Activated CD8-positive, alpha-beta memory T cell treated with anti-CD3 and anti-CD28 coated beads for 1 hour (primary cell): Measurements from ENCODE around the gene SH3RF3.

ENCODE experiments used
- DNase-seq, 2 donors: peaks; one replicate each; pipeline ENCODE4 v3.0.0-alpha.2; 2020; ENCODE audit warnings: low read depth in 1 of 2; ENCODE audit errors: extremely low read depth in 1 of 2

SH3RF3 gene

DNA sequence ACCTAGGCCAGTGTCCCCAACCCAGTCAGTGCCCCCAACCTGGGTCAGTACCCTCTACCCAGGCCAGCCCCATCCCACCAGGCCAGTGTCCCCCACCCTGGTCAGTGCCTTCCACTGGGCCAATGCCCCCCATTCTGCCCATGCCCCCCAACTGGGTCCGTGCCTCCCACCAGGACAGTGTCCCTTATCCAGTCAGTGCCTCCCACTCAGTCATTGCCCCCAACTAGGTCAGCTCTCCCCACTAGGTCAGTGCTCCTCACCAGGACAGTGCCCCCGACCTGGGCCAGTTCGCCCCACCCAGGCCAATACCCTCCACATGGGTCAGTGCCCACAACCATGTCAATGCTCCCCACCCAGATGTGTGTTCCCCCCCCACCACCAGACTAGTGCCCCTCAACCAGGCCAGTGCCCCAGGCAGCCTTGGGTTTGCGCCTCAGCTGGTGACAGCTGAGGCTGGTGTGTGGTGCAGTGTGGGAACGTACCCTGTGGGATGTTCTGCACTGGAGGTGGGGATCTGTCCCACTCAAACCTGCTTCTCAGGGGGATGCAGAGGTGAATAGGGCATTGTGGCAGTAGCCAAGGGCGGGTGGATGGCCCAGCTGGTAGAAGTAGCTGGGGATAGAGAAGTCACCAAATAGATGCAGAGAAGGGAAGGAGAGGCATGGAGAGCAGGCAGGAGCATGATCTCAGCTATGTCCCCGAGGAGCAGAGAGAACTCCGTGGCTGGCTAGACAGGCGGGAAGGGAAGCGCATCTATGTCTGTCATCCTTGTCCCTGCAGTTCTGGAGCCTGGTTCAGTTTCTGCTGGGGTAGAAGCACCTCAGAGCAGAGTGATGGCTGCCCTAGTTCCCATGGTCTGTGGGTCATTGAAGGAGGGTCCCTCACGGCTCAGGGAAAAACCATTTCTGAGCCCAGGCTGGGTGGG, 168.8 kb downstream of the SH3RF3 start:
- DNase-seq, result no peak

DNA sequence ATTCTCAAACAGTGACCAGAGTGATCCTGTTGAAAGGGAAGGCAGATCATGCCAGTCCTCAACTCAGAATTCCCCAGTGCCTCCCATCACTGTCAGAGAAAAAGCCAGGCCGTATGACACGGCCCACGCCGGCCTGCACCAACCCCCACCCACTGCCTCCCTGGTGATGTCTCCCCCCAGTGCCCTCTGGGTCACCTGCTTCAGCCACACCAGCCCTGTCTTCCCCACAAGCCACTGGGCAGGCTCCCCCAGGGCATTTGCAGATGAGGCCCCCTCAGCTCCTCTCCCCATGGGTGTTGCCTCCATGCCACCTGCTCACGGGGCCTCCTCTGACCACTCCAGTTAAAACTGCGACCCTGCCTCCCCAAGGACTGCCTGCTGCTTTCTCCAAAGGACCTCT, 169.8 kb downstream of the SH3RF3 start:
- DNase-seq, result no peak

DNA sequence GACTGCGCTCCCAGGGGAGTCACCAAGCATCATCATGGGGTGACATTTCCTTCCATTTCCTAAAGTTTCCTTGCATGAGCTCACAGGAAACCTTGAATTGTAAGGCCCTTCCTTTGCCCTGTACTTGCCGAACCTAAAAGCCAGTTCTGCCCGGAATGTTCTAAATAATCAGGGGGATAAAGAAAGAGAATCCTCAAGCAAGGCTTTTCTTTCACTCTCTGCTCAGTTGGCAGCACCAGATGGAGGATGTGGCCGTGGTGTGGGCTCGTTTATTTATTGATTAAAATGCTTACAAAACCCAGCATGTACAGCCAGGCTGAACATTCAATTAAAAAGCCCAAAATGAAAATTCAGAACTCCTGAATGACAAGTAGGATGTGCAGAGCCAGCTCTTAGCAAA, 170.5 kb downstream of the SH3RF3 start:
- no peak for DNase-seq

DNA sequence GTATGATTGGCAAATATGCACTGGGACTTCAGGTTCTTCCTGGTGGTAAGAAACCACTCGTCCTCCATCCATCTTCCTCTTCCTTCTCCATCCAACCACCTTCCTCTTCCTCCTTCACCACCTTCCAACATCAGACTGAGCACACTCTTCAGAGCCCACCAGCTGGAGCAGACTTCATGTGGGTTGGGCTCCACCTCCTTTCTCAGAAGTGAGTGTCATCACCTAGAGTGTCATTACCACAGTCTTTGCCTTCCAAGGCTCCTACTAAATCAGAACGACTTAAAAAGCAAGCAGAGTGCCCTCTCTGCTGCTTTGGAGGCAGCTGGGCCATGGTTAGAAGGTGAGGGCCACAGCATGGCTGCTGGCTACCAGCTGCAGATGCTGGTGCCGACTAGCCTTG, 171.6 kb downstream of the SH3RF3 start:
- DNase-seq, result no peak

DNA sequence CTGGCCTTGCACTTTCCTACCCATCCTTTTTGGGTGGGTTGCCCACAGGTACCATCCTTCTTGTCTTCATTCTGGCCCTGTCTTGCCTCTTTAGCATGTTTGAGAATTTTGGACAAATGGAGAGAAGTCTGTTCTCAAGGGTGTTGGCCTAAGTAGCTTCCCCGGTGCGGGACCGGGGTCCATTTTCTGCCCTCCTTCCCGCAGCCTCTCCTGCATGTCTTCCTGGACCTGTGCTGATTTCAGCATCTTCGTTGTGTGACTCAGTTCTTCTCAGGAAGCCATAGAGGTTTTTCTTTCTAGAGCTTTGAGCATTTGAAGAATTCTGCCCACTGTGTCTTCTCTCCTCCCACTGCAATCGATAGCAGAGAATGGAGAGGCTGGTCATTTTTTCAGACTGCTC, 172.7 kb downstream of the SH3RF3 start:
- no peak for DNase-seq

DNA sequence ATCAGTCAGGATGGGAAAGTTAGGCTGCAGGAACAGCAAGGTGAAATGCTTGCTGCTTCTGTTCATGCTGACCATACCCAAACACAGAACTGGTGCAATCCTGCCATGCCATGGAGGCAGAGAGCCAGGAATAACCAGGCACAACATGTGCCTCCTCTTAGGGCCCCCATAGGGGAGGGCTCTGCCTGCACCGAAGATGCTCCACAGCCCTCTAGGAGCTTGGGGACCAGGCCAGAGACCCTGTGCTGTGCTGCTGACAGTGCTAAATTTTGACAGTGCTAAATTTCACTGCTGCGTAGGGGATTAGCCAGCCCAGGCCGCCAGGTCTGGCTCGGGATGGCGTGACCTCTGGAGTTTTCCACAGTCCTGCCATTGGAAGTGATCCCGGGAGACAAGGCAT, 173.3 kb downstream of the SH3RF3 start:
- DNase-seq, result no peak

DNA sequence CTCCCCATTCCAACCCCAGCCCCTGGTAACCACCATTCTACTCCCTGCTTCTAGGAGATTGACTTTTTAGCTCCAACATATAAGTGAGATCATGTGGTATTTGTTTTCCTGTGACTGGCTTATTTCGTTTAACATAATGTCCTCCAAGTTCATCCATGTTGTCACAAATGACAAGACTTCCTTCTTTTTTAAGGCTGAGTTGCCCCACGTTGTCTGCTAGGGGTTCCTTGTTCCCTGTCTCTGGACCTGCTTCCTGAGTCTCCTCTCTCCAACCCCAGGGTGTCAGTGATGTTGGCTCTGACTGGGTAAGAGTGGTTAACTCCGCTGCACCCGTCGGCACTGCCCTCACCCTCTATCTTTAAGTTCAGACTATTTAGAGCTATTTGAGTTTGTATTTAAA, 175.2 kb downstream of the SH3RF3 start:
- DNase-seq, result no peak

DNA sequence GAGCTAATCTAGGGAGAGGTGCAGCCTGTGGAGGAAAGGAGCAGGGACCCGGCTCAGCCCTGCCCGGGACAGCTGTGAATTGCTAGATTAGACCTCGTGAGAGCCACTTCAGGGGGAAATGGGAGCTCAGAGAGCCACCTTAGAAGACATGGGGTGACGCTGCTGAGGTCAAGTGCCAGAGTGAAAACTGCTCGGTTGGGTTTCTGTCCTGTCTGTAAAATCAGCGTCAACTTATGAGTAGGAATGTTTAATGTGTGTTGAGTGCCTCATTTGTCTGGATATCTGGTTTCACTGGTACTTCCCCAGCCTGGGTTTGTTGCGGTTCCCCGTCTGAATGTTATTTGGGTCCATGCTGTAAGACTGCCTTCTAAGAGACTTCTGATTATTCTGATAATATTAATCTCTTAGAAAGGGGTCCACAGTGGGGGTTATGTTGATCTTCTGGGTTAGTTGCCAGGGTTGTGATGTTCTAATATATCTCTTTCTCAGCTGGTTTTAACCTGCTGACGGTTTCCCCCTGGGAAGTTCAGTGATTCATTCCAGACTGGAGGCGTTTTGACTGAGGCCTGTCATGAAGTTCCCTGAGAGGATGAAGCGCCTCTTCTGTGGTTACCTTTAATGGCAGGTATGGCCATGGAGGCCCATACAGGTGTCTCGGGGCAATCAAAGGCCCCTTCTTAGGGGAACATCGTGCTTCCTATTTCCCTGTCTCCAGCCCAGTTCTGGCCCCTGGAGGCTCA, 175.9 kb downstream of the SH3RF3 start:
- DNase-seq, result no peak

DNA sequence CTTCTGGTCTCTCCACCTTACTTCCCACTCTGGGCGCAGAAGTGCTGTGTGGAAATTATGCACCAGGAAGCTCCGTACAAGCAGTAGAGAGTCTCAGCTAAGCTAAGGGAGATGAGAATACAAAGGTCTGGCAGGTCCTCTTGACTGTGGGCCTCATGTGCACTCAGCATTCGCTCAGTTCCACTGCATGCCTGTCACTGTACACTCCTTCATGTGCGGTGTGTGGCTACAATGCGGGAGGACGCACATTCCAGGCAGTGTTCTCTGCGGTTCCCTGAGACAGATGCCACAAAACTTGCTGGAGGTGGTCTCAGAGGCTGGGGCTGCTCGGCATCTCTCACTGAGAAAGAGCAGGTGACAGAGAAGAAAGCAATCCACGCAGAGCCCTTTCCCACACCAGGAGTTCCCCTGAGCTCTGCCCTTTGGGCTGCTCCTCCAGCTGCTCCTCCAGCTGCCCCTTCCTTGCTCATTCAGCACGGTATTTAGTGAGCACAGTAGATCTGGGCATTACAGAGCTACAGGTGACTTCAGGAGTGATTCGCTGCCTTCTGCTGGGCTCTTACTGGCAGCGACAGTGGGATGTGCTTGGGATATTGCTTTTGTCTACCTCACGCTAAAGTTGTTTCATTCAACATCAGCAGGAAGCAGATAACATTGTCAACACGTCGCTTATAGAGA, 176.6 kb downstream of the SH3RF3 start:
- DNase-seq, result no peak

DNA sequence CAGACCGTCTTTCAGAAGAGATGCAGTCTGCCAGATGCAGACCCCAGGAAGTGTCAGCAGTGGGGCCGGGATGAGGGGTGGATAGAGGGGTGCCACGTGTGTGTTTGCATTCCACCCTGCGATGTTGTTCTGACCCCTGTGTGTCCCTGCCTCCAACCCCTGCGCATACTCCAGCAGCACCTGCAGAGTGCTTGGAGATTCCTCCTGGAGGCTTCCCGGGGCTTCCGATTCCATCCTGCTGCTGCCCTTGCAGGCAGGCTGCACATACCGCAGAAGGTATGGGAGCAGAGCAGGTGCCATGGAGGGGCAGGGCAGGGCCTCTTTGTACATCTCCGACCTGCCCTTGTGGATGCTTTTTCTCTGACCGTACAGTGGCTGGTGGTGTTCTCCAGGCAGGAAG, 177.2 kb downstream of the SH3RF3 start:
- DNase-seq, result no peak

DNA sequence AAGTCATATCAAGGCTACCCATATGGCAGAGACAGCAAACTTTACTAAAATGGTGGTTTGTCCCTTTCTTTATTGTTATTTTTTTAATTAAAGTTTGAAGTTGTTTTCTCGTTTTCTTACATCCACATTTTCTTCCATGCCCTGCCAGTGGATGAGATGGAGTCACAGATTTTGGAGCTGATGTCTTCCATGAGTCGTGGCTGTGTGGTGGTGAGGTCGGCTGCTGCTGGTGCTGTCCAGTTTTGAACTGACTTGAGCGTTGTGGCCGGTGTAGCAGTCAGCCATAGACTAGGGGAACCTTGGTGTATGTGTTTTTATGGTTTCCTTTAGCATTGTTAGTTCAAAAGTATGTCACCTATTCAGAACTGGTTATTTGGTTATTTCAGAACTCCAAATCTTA, 182.8 kb downstream of the SH3RF3 start:
- DNase-seq, result no peak

DNA sequence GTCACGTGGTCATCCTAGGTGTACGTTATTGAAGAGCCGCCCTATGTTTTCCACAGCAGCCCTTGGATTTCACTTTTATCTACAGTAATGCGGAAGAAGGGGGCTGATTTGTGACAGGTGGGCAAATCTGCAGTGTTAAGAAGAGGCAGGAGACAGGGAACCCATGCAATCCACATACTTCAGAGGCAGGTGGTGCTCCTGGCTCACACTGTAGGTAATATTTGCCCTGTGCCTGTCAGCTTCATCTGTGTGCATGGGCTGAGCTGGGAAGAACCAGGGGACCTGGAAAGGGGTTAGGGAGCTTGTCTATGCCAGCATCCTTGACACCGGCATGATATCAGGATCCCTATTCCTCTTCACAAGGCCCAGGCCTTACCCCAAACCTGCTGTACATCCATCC, 183.9 kb downstream of the SH3RF3 start:
- no peak for DNase-seq

DNA sequence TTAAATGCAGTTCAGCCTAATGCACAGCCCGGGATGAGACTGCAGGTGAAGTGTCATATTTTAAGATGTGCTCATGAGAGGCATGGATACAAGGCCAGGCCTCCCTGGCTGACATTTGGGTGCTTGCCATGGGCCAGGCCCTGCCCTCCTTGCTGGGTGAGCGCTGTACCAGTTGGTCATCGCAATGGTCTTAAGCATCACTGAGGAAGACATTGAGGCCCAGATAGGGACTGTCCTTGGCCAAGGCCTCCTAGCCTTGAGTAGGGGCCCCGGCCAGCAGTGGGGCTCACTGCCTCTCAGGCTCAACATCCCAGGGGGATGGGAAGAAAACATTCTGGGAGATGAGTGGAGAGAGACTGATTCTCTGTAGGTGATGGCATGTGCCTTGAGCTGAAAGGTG, 184.3 kb downstream of the SH3RF3 start:
- DNase-seq, result no peak

DNA sequence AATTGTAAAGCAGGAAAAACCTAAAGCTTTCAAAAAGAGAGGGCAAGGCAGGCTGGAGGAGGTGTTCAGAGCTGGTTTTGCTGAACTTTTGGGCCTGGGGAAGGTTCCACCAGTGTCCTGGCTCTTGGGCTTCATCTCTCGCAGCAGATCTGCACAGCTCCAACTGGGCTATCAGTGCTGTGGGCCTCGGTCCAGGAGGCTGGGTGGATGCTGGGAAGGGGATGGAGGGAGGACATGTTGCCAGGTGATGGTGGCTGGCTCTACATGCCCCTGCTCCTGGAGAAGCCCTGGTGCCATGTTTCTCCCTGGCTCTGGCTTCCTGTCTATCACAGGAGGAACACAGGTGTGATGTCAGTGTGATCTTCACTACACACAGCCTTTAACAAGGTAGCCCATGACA, 187.1 kb downstream of the SH3RF3 start:
- DNase-seq, result no peak

DNA sequence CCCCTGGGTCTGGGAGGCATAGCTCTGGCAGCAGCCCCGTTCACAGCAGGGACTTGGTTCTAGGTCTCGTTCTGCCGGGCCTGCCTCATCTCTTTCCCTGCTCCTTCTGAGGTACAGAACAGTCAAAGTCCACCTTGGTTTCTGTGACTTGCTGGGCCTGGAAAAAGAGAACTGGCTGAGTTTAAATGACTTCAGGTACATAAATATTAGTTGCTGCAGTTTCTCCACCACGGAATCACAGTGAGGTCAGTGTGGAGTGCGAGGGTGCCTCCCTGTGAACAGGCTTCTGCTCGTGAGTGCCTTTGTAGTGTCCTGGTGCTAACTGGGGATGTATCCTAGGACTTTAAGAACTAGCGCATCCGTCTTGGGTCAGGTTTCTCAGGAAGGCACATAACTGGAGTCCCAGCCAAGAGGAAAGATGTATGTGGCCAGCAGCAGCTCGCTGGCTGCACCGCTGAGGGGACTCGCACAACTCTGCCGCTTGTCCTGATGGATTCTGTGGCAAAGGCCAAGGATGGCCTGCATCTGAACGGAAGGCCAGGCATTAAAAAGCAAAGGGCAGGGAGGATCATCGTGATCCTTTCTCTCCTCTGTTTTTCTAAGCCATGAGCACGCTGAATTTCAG, 188.6 kb downstream of the SH3RF3 start:
- no peak for DNase-seq

DNA sequence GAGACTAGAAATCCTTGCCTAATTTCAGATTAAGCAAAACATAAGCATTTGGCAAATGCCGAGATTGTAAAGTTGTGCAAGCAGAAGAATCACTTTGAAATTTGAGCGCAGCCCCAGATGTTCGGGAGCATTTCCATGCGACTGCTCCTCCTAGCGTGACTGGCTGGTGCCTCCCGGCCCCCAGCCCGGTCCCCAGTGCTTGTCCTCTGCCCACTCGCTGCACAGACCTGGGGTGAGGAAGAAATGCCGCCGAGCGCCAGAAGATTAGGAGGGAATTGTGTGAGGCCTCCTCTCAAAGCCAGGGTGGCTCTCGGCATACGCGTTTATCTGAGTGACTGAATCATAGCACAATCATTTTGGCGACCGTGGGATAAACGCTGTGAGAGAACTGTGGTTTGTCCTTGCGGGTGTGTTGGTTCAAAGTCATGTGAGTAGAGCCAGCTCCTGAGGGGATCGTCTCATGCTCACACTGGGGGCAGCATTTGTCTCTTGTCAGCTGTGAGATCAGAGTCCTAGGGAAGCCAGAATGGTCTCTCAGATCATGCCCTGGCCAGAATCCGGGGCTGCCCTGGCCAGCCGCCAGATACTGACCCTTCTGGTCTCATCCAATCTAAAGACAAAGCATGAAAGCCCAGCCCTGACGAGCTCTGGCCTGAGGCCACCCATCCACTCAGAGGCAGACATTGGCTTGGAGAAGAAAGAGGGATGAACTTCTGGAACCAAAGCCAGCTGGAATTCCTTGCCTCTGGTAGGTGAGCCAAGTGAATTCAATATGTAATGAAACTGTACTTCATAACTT, 189.3 kb downstream of the SH3RF3 start:
- no peak for DNase-seq

DNA sequence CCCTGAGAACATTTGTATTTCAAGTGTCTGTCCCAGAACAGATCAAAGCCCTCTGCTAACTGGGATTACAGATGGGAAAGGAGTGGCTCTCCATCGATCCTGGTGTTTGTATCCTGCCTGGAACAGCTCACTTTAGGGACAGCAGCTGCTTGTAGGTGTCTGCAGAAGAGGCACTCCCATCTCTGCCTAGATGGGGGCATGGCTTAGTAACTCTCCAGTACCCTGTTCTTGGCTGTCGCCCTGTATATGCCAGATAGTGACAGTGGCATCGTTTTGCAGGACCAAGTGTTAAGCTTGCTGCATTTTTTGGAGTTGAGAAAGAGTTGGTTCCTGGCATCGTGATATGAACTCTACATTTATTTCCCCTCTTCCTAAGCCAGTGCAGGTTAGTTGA, 189.9 kb downstream of the SH3RF3 start:
- DNase-seq, result no peak

DNA sequence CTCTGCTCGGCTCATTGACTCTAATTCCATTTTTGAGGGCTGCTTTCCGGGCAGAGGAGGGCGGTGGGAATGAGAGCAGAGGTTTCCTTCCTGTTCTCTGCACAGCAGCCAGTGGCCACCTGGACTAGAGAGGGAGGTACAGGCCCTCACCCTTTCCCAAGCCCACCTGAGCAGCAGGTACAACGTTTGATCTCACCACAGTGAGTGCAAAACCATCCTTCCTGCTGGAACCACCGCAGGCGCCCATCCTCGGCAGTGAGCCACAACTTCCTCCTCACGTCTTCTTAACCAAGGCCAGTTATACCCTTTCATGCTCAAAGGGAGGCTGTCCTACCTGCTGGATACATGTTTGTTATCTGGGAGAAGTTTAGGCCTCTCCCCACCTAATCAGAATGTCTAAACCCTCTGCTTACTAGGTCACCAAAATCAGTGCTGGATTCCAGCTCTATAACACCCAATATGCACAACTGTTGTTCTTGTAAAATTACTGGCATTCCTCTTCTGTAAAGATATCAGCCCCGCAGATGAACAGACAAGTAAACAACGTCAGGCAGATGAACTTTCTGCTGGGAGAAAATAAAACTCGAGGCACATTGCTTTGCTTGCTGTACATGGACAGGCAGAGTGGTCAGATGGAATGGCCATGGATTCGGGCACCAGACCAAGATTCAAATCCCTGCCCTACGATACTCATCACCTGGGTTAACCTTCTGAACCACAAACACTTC, 191.4 kb downstream of the SH3RF3 start:
- DNase-seq, result no peak

DNA sequence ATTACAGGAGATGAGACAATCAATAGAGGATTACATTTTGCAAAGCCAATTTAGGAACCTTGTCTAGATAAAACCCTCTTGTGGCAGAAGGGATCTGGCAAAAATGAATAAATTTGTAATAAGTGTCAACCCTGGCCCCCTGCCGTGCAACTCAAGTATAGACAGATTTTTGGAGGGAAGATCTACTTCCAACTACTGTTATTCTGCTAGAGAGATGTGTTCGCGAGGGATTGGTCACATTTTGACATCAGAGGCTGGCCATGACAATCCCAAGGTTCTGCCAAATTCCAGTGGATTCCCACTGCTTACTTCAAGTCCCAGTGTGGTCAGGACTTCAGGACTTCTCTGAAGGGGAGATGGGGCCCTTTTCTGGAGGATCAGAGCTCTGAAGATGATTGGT, 192.6 kb downstream of the SH3RF3 start:
- no peak for DNase-seq

DNA sequence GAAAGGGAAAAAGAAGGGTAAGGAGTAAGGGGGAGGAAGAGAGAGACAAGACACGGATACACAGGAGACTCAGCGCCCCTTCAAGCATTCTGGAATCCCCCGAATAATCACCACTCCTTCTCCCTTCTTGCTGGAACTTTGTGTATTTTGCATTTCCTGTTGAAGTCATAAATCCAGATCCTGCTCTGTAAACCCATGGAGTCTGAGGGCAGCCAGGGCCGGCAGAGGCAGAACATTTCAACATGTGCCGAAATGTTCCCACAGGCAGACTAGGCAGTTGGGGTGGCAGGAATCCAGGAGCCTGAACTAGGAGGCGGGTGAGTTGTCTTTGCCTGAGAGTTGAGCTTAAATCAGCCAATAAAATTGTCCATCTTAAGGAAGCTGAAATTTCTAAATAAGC, 193.1 kb downstream of the SH3RF3 start:
- DNase-seq, result no peak
